GM18505 (cell line): ENCODE results near the gene PRR29.
A peak's percentile ranks its signal among the peaks of the same experiment; 100 is the strongest.

ENCODE experiments used
- ATAC-seq: cut with Tn5 transposase; IDR thresholded peaks from one replicate; pipeline ENCODE4 v1.9.1; 2021; ENCODE audit not compliant: unreplicated experiment
- POLR2A ChIP-seq: IDR thresholded peaks from 4 replicates; pipeline ENCODE4 v1.6.1; 2011; ENCODE audit warnings: borderline replicate concordance; ENCODE audit not compliant: insufficient read depth, insufficient read length; ENCODE audit errors: extremely low read depth

Gene PRR29

GRCh38 chr17:63998050-63998720 lies at the start of gene PRR29:
Gene PRR29 (plus strand): TSS chr17:63998351. CDS start chr17:63998365, 14 bp downstream.
- no peak for TF ChIP-seq POLR2A
- ATAC-seq, result no peak

- TF ChIP-seq POLR2A, result no peak
- ATAC-seq, result no peak
Observed at GRCh38 chr17:63948521-63948920, 49.6 kb upstream of the PRR29 start.

- TF ChIP-seq POLR2A, result no peak
- no peak for ATAC-seq
Observed at GRCh38 chr17:63949576-63950250, 48.4 kb upstream of the PRR29 start.

DNA sequence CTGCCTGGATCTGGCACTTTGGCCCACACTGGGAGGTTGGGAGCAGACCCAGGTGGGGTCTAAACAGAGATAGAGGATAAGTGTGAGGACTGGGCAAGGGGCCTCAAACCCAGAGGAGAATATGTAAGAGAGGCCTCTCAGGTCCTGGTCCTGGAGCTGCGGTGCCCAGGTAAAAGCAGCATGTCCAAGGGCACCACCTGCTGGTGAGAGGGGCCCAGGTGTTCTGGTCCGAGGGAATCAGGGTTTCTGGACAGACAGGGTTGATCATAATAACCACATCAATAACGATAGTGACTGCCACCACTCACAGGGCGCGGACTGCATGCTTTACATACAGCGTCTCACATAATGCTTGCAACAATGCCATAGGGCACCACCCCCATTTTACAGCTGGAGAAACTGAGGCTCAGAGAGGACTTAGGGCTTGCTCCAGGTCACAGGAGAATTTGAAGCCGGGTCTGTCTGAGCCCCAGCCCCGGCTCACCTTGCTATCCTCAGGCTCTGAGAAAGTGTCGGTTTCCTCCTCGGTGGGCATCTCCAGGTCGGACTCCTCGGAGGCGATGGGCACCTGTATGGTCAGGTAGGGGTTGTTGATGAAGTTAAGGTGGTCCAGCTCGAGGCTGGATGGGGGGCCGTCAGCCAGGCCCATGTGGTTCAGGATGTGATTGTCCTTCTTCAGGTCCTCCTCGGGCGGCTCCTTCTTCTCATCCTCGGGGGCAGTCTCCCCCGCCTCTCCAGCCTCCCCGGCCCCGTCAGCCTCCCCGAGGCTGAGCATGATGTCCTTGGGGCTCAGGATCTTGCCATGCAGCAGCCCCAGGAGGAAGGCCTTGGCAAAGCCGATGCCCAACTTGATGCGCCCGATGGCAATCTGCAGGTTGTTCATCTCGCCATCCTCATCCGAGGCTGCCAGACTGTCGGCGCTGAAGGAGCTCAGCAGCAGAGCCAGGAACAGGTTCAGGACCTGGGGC lies 46.9 kb upstream of the PRR29 start:
- no peak for ATAC-seq
- TF ChIP-seq POLR2A, result no peak

DNA sequence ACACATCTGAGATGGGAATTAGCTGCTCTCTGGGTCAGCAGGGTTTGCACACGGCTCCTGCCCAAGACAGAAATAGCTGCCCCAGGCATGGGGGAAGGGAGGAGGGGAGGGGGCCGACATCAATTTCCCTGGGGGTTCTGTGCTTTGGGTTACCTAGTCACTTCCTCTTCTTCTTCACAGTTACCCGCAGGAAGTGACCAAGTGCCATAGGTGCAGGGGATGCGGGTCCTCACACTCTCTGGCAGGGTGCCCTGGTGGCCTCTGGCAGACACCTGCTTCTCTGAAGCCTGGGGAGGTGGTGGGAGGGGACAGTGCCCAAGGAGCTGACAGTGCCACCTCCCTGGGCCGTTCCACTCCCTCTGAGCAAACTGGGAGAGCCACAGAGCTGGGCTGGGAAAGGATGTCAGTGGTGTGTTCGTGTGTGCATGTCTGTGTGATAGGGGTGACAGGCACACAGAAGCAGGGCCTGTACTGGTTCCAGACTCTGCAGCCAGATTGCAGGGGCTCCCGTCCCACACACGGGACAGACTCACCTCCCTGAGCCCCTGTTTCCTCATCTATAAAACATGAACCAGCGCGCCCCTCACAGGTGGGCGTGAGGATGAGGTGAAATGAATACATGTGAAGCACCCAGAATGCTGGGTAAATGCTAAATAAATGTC lies 43.6 kb upstream of the PRR29 start:
- TF ChIP-seq POLR2A, result no peak
- peak; percentile 56 for ATAC-seq

- no peak for ATAC-seq
- no peak for TF ChIP-seq POLR2A
Observed at GRCh38 chr17:63955232-63955631, 42.9 kb upstream of the PRR29 start.

DNA sequence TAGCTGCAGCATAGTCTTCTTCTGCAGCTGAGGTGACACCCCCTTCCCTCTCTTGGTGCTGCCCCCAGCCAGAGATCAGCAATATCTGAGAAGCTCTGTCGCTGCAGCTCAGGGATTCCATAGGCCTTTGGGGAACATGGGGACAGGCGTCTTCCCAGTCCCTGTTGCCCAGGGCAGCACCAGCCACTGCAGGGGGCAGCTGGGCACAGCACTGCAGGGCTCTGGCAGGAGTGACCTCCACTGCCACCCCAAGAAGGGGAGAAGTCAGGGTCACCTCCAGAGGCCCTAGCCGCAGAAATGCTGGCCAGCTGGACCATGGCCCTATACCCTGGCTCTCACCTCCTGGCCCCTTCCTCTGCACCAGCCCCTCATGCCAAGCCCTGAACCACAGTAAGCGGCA lies 42.4 kb upstream of the PRR29 start:
- no peak for TF ChIP-seq POLR2A
- ATAC-seq, result no peak

- TF ChIP-seq POLR2A, result no peak
- ATAC-seq, result no peak
Observed at GRCh38 chr17:63956296-63956920, 41.7 kb upstream of the PRR29 start.

GRCh38 chr17:63960006-63960405 lies 38.1 kb upstream of the PRR29 start:
- TF ChIP-seq POLR2A, result no peak
- ATAC-seq, result no peak

GRCh38 chr17:63960430-63960829 lies 37.7 kb upstream of the PRR29 start:
- no peak for TF ChIP-seq POLR2A
- no peak for ATAC-seq

DNA sequence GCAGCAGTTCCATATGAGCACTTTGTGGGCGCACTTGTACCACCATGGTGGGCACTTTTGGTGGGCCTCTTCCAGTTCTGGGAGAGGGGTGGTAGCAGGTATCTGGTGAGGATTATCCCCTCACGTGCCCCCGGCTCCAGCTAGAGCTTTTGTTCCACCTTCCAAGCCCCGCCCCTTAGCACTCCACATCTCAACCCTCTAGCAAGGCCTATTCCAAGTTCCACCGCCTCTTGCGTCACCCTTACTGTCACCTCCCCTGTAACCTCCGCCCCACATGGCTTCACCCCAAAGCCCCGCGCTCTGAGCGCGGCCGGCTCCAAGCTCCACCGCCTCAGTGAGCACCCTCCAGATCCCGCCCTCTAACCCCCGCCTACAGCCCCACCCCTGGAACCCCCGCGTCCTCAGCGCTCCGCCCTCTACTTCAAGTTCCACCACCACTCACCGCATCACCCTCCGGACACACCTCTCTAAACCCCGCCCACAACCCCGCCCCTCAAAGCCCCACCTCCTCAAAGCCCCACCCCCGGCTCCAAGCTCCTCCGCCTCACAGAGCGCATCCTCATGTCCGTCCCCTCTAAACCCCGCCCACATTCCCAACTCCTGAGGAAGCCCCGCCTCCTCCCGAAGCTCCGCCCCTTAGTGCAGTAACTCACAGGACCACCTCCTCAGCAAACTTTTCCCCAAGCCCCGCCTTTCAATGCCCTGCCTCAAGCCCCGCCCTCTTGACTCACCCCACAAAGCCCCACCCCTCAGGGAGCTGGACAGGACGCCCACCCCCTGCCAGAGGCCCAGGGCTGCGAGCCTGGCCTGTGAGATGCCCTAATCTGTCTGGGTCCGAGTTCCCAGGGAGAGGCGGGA lies 36.6 kb upstream of the PRR29 start:
- ATAC-seq, result no peak
- no peak for TF ChIP-seq POLR2A

- no peak for ATAC-seq
- TF ChIP-seq POLR2A, result no peak
Observed at GRCh38 chr17:63962298-63962744, 35.8 kb upstream of the PRR29 start.
